ENCODE results near the gene RTEL1.

DNA sequence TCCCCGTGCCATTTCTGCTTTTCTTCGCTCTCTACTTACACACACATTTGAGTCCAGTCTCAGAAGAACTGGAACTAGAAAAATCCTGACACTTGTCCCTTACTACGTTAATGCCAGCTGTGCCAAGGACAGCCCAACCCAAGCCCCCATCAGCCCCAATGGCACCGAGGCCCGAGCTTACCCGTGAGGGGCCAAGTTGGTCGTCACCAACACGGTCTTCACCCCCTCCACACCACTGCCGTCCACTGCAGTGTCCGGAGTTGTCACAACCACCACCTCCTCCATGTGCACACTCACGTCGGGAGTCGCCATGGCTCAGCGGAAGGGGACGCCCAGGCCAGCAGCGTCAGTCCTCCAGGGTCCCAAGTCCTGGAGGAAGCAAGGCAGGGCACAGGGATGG, 39.0 kb upstream of the RTEL1 start:
- TF ChIP-seq, protein P1, sequence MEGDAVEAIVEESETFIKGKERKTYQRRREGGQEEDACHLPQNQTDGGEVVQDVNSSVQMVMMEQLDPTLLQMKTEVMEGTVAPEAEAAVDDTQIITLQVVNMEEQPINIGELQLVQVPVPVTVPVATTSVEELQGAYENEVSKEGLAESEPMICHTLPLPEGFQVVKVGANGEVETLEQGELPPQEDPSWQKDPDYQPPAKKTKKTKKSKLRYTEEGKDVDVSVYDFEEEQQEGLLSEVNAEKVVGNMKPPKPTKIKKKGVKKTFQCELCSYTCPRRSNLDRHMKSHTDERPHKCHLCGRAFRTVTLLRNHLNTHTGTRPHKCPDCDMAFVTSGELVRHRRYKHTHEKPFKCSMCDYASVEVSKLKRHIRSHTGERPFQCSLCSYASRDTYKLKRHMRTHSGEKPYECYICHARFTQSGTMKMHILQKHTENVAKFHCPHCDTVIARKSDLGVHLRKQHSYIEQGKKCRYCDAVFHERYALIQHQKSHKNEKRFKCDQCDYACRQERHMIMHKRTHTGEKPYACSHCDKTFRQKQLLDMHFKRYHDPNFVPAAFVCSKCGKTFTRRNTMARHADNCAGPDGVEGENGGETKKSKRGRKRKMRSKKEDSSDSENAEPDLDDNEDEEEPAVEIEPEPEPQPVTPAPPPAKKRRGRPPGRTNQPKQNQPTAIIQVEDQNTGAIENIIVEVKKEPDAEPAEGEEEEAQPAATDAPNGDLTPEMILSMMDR (tag by site-specific recombination; IDR thresholded peaks at IDR 0.05): no peak
- TF ChIP-seq ZNF792 (tag by site-specific recombination; IDR thresholded peaks at IDR 0.05) (no peak), ZNF610 (tag by site-specific recombination; IDR thresholded peaks at IDR 0.05; ENCODE audit: borderline replicate concordance) (no peak), ZBTB8A (tag by site-specific recombination; IDR thresholded peaks at IDR 0.05) (no peak), ZNF791 (tag by site-specific recombination; IDR thresholded peaks at IDR 0.05) (no peak), ZNF785 (tag by site-specific recombination; IDR thresholded peaks at IDR 0.05) (no peak), ZNF112 (tag by site-specific recombination; IDR thresholded peaks at IDR 0.05) (no peak), KLF8 (tag by site-specific recombination; IDR thresholded peaks at IDR 0.05) (no peak), ZNF335 (tag by site-specific recombination; conservative IDR thresholded peaks at IDR 0.05) (no peak), REPIN1 (tag by site-specific recombination; IDR thresholded peaks at IDR 0.05; ENCODE audit: low read depth) (no peak), ZBTB7A (tag by site-specific recombination; IDR thresholded peaks at IDR 0.05; ENCODE audit: low read depth) (no peak)
- TF ChIP-seq, protein P2, sequence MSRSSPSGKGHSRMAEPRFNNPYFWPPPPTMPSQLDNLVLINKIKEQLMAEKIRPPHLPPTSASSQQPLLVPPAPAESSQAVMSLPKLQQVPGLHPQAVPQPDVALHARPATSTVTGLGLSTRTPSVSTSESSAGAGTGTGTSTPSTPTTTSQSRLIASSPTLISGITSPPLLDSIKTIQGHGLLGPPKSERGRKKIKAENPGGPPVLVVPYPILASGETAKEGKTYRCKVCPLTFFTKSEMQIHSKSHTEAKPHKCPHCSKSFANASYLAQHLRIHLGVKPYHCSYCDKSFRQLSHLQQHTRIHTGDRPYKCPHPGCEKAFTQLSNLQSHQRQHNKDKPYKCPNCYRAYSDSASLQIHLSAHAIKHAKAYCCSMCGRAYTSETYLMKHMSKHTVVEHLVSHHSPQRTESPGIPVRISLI (tag by site-specific recombination; IDR thresholded peaks at IDR 0.05): no peak
- TF ChIP-seq, protein P3, sequence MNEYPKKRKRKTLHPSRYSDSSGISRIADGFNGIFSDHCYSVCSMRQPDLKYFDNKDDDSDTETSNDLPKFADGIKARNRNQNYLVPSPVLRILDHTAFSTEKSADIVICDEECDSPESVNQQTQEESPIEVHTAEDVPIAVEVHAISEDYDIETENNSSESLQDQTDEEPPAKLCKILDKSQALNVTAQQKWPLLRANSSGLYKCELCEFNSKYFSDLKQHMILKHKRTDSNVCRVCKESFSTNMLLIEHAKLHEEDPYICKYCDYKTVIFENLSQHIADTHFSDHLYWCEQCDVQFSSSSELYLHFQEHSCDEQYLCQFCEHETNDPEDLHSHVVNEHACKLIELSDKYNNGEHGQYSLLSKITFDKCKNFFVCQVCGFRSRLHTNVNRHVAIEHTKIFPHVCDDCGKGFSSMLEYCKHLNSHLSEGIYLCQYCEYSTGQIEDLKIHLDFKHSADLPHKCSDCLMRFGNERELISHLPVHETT (tag by site-specific recombination; IDR thresholded peaks at IDR 0.05): no peak

Measured in HEK293 (cell line).